ENCODE data around the gene ZNF148. TPM values are rescaled to one million over a fixed set of nuclear protein-coding genes. Genes with fewer than 3 reads are reported as not detected.

ZNF148 gene
- total RNA-seq, 1 experiment from 2014 or later, result 24.8 TPM

GRCh38 chr3:125191256-125191655, 183.9 kb downstream of the ZNF148 start:
- no peak for DNase-seq
- Histone ChIP-seq H3K27ac (ENCODE audit: insufficient read length, low read depth, low read length) (no peak overlapping the region), H3K56ac (ENCODE audit: insufficient read length, low read depth, low read length) (no peak overlapping the region), H4K91ac (ENCODE audit: insufficient read length, low read depth, low read length) (no peak overlapping the region), H2AK5ac (ENCODE audit: insufficient read length, low read length) (no peak overlapping the region), H3K23me2 (ENCODE audit: insufficient read length, low read depth, low read length, poor library complexity, severe bottlenecking) (no peaks in the 10 kb centered on the region), H2BK120ac (ENCODE audit: low read depth, low read length, poor library complexity, severe bottlenecking) (no peak overlapping the region), H3T11ph (ENCODE audit: low read length) (no peak overlapping the region), H4K20me1 (ENCODE audit: control insufficient read depth, insufficient read depth, insufficient read length) (no peaks in the 10 kb centered on the region), H4K8ac (replicated peaks; ENCODE audit: insufficient read length, low read depth, low read length) (no peak overlapping the region), H2BK12ac (ENCODE audit: insufficient read length, low read depth, low read length) (no peak overlapping the region), H3K23ac (ENCODE audit: insufficient read length, low read depth, low read length) (no peak overlapping the region), H3K27me3 (ENCODE audit: insufficient read depth, low read length) (no peaks in the 10 kb centered on the region), H2BK5ac (ENCODE audit: insufficient read length, low read length) (no peak overlapping the region), H3K14ac (ENCODE audit: insufficient read depth, low read length) (no peak overlapping the region), H3K79me1 (ENCODE audit: insufficient read depth, low read depth, low read length, poor library complexity, severe bottlenecking) (no peaks in the 10 kb centered on the region), H3K9me3 (ENCODE audit: control insufficient read depth, low read depth, low read length) (no peaks in the 10 kb centered on the region), H2BK20ac (ENCODE audit: low read depth, low read length, poor library complexity, severe bottlenecking) (no peak overlapping the region), H3K4ac (ENCODE audit: low read depth, low read length) (no peak overlapping the region), H4K5ac (ENCODE audit: insufficient read length, low read depth, low read length) (no peak overlapping the region), H3K4me2 (ENCODE audit: insufficient read depth, insufficient read length, low read length) (no peak overlapping the region), H3K9ac (ENCODE audit: extremely low read depth, insufficient read length, low read length) (no peak overlapping the region), H3K18ac (ENCODE audit: insufficient read length, low read depth, low read length) (no peak overlapping the region), H3K4me1 (ENCODE audit: insufficient read depth, low read length) (peaks cover 15% of the 10 kb centered on the region), H2BK15ac (ENCODE audit: low read depth, low read length) (no peak overlapping the region), H2AFZ (ENCODE audit: low read length) (no peak overlapping the region), H3K79me2 (ENCODE audit: insufficient read depth, low read length) (no peaks in the 10 kb centered on the region)
- no CpG with 5 or more reads among the region's 4 CpGs for WGBS (ENCODE audit: extremely low coverage, insufficient read length, low lambda C conversion rate)
- Mint-ChIP-seq H3K27me3 (ENCODE audit: low read depth) (no peaks in the 10 kb centered on the region), H3K36me3 (ENCODE audit: insufficient read depth in 1 of 3, low read depth in 3 of 3) (peaks cover 14 to 18% (median 17%) of the 10 kb centered on the region in 3 experiments), H3K9me3 (peaks cover 0 to 3% of the 10 kb centered on the region in 2 experiments; a peak in 2 of 5 replicates), H3K4me3 (no peak overlapping the region), H3K27ac (no peak overlapping the region), H3K4me1 (peaks cover 69 to 70% of the 10 kb centered on the region in 2 experiments)
- TF ChIP-seq CTCF (conservative IDR thresholded peaks at IDR 0.05), result no peak

Data from H9 (cell line).